RCC 7860 (cell line): ENCODE data around the gene CCDC81.

Experiments used
- DNase-seq: peaks from one replicate; pipeline ENCODE4 v3.0.0-alpha.2; 2015; ENCODE audit warnings: low spot score
- FAIRE-seq: peaks from 2 replicates; lab custom pipeline; 2012; peaks lifted over from hg19 to GRCh38; lab: Jason Lieb, UNC

Gene CCDC81

GRCh38 chr11:86461892-86462291, 87.2 kb downstream of the CCDC81 start:
- FAIRE-seq = no peak
- no peak for DNase-seq

- no peak for FAIRE-seq
- no peak for DNase-seq
Observed at GRCh38 chr11:86463120-86463519, 88.4 kb downstream of the CCDC81 start.

DNA sequence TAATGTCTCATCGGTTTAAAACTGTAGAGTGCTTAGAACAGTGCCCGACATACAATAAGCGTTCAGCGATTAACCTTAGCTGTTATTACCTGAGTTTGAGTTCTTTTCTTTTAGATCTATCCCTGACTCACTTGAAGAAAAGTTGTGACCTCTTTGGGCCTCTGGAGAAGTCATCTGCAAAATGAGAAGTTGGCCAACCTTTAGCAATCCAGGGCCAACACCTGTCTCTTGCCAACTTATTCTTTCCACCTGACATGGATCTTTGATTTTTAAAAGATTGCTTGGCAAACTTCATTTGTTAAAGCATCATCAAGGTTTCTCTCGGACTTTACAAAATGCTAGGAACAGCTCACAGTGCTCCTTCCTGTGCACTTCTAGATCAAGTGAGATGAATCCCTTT, 89.3 kb downstream of the CCDC81 start:
- DNase-seq (no peak), FAIRE-seq (no peak)

GRCh38 chr11:86464509-86465221, 90.0 kb downstream of the CCDC81 start:
- DNase-seq (peak; percentile 47), FAIRE-seq (peak; percentile 77)

DNA sequence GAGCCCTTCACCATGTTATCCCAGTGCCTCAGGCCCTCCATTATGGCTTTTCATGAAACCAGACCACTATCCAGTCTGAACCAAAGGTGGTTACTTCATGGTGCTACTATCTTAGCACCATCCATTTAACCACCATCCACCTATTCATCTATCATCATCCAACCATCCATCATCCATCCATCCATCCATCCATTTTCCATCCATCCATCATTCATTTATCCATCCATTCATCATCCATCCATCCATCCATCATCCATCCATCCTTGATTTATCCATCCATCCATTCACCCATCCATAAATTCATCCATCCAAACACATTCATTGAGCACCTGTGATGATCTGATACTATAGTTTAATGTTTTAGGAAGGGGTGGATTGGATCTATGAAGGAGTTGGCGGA, 93.5 kb downstream of the CCDC81 start:
- DNase-seq (no peak), FAIRE-seq (no peak)

- DNase-seq (no peak), FAIRE-seq (no peak)
Observed at GRCh38 chr11:86469491-86470388, 95.1 kb downstream of the CCDC81 start.
